Measurements from ENCODE around the gene ANO7.

Gene ANO7

GRCh38 chr2:241188361-241189092, at the start of gene ANO7:
Gene ANO7, plus strand, starts transcription at chr2:241188677. Its CDS starts 1,387 bp downstream, at chr2:241190064.
- DNase-seq, result no peak

- DNase-seq, result no peak
Measured at GRCh38 chr2:241139531-241140444, 48.7 kb upstream of the ANO7 start.

- DNase-seq, result no peak
Measured at GRCh38 chr2:241140445-241140840, 48.0 kb upstream of the ANO7 start.

GRCh38 chr2:241141214-241141770, 47.2 kb upstream of the ANO7 start:
- no peak for DNase-seq

GRCh38 chr2:241142063-241142462, 46.4 kb upstream of the ANO7 start:
- no peak for DNase-seq

- no peak for DNase-seq
Measured at GRCh38 chr2:241142593-241142992, 45.9 kb upstream of the ANO7 start.

- DNase-seq, result no peak
Measured at GRCh38 chr2:241146286-241146685, 42.2 kb upstream of the ANO7 start.

GRCh38 chr2:241147336-241147735, 41.1 kb upstream of the ANO7 start:
- no peak for DNase-seq

- DNase-seq, result no peak
Measured at GRCh38 chr2:241148239-241148638, 40.2 kb upstream of the ANO7 start.

- peak; percentile 94 for DNase-seq
Measured at GRCh38 chr2:241148891-241149674, 39.4 kb upstream of the ANO7 start, which contains the start of gene PASK. Gene PASK, minus strand, starts transcription at chr2:241149472. Its CDS starts 6,440 bp downstream, at chr2:241143032.

GRCh38 chr2:241149675-241149924, 38.9 kb upstream of the ANO7 start:
- no peak for DNase-seq

- DNase-seq, result peak; percentile 97
Measured at GRCh38 chr2:241149925-241150659, 38.4 kb upstream of the ANO7 start, which contains the start of gene PPP1R7. Gene PPP1R7, plus strand, starts transcription at chr2:241150467. Its CDS starts 29 bp downstream, at chr2:241150496.

- DNase-seq, result no peak
Measured at GRCh38 chr2:241150660-241151530, 37.6 kb upstream of the ANO7 start.

GRCh38 chr2:241151934-241152660, 36.4 kb upstream of the ANO7 start:
- no peak for DNase-seq

GRCh38 chr2:241153616-241154015, 34.9 kb upstream of the ANO7 start:
- DNase-seq, result no peak

GRCh38 chr2:241154915-241155314, 33.6 kb upstream of the ANO7 start:
- no peak for DNase-seq

- no peak for DNase-seq
Measured at GRCh38 chr2:241155936-241156335, 32.5 kb upstream of the ANO7 start.

GRCh38 chr2:241156971-241157441, 31.5 kb upstream of the ANO7 start:
- DNase-seq, result no peak

- no peak for DNase-seq
Measured at GRCh38 chr2:241157841-241158545, 30.5 kb upstream of the ANO7 start.

- no peak for DNase-seq
Measured at GRCh38 chr2:241158546-241158900, 30.0 kb upstream of the ANO7 start.

Data from CD4-positive, alpha-beta T cell treated with Interleukin-12 subunit alpha and Interleukin-12 subunit beta, for 1 hour (primary cell).